LNCAP (cell line): ENCODE measurements around the gene LRRC43.

Experiments
- TF ChIP-seq, protein P1 (sequence below): fragments of 450-650 bp; IDR thresholded peaks from 2 replicates; pipeline ENCODE4 v1.5.1; 2017; ENCODE audit warnings: mild to moderate bottlenecking

LRRC43 gene

GRCh38 chr12:122182887-122183587 lies at the start of gene LRRC43:
Gene LRRC43 (plus strand): TSS chr12:122183123. CDS start chr12:122183145, 22 bp downstream.
- TF ChIP-seq, protein P1, sequence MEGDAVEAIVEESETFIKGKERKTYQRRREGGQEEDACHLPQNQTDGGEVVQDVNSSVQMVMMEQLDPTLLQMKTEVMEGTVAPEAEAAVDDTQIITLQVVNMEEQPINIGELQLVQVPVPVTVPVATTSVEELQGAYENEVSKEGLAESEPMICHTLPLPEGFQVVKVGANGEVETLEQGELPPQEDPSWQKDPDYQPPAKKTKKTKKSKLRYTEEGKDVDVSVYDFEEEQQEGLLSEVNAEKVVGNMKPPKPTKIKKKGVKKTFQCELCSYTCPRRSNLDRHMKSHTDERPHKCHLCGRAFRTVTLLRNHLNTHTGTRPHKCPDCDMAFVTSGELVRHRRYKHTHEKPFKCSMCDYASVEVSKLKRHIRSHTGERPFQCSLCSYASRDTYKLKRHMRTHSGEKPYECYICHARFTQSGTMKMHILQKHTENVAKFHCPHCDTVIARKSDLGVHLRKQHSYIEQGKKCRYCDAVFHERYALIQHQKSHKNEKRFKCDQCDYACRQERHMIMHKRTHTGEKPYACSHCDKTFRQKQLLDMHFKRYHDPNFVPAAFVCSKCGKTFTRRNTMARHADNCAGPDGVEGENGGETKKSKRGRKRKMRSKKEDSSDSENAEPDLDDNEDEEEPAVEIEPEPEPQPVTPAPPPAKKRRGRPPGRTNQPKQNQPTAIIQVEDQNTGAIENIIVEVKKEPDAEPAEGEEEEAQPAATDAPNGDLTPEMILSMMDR, result no peak

DNA sequence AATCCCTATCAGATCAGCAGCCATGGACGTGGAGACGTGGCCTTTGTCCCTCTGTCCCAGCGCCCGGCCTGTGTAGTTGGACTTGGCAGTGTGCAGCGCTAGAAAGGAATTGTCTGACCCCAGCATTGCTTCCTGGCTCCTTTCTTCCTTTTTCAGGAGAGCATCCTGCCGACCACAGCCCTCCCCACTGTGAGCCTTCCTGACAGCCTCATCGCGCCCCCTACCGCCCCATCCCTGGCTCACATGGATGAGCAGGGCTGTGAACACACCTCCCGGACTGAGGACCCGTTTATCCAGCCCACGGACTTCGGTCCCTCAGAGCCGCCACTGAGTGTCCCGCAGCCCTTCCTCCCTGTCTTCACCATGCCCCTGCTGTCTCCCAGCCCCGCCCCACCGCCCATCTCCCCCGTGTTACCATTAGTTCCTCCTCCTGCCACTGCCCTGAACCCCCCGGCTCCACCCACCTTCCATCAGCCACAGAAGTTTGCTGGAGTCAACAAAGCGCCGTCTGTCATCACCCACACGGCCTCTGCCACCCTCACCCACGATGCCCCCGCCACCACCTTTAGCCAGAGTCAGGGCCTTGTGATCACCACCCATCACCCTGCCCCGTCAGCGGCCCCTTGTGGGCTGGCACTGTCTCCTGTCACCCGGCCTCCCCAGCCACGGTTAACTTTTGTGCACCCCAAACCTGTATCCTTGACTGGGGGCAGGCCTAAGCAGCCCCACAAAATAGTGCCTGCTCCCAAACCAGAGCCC lies 49.6 kb upstream of the LRRC43 start:
- TF ChIP-seq, protein P1, result no peak

- TF ChIP-seq, protein P1, result no peak
Observed at GRCh38 chr12:122135437-122136031, 47.4 kb upstream of the LRRC43 start.

DNA sequence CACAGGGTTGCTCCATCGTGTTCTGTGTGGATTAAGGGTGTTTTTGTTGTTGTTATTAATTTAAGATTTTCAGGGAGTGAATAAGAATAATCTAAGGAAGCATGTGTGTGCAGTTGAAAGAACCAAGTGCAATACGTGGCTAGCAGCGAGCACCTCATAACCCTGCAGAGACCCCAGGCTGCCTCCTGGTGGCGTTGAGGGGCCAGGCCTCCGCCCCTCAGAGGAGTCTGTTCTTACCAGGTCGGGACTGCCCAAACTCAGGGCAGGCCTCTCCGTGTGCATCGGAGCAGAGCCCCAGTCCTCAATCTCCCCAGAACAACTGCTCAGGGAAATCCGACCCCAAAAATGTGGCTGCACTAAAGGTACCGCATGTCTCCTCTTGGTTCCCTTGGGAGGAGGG lies 45.7 kb upstream of the LRRC43 start:
- TF ChIP-seq, protein P1, result no peak

DNA sequence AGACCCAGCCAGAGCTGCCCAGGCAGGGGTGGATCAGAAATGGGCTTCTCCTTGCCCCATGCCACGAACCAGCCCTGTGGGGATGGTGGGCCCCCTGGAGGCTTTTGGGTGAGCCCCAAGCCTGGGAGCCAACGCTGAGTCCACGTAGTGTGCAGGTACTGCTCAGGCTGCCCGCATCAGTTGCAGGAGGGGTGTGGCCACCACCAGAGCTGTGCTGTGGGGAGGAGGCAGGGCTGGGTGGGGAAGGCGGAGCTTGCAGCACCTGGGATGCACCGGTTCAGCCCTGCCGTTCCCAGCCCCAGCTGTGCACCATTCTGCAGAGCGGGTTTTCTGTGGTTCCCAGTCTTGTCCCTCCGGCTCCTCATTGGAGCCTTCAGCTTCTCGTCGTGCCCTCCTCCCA lies 45.2 kb upstream of the LRRC43 start:
- TF ChIP-seq, protein P1, result no peak

DNA sequence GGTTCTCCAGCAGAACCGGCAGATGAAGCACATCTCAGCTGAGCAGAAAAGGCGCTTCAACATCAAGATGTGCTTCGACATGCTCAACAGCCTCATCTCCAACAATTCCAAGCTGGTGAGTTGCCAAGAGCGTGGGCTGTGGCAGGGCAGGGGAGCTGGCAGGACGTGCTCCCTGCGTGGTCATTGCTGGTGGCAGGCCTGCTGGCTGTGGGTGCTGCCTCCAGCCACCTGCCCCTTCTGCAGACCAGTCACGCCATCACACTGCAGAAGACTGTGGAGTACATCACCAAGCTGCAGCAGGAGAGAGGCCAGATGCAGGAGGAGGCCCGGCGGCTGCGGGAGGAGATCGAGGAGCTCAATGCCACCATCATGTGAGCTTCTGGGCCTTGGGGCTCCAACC lies 44.7 kb upstream of the LRRC43 start:
- TF ChIP-seq, protein P1, result no peak

DNA sequence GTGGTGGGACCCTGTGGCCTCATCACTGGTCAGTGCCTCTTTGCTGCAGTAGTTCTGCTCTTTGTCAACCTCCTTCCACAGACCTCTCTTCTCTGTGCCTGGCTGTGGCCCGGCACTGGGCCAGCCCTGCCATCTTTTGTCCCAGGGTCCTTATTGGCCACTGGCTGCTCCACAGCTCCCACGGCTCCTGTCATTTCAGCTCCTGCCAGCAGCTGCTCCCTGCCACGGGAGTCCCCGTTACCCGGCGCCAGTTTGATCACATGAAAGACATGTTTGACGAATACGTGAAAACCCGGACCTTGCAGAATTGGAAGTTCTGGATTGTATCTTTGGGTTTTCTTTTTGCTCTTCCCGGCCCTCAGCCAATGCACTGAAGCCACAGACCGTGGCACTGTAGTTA lies 44.3 kb upstream of the LRRC43 start:
- TF ChIP-seq, protein P1, result no peak
